ENCODE measurements around the gene B3GNT9.

B3GNT9 gene

GRCh38 chr16:67112591-67113399 is 38.0 kb downstream of the B3GNT9 start:
- no peak for DNase-seq (ENCODE audit: low read depth in 2 of 2)

- DNase-seq (ENCODE audit: low read depth in 2 of 2) = no peak
These were observed 38.8 kb downstream of the B3GNT9 start for GRCh38 chr16:67111951-67112444.

GRCh38 chr16:67109407-67110135 is 41.2 kb downstream of the B3GNT9 start, which contains the start of gene PHAF1:
TSS of gene PHAF1 (plus strand) at chr16:67109941. CDS start at chr16:67110176, 235 bp downstream.
- peak; percentile 88 to 93 for DNase-seq (ENCODE audit: low read depth in 2 of 2)

- DNase-seq (ENCODE audit: low read depth in 2 of 2) = no peak
These were observed 41.8 kb downstream of the B3GNT9 start for GRCh38 chr16:67108931-67109406.

- DNase-seq (ENCODE audit: low read depth in 2 of 2) = no peak
These were observed 42.3 kb downstream of the B3GNT9 start for GRCh38 chr16:67108489-67108888.

- no peak for DNase-seq (ENCODE audit: low read depth in 2 of 2)
These were observed 44.9 kb downstream of the B3GNT9 start for GRCh38 chr16:67105881-67106280.

- DNase-seq (ENCODE audit: low read depth in 2 of 2) = no peak
These were observed 45.6 kb downstream of the B3GNT9 start for GRCh38 chr16:67105246-67105645.

- no peak for DNase-seq (ENCODE audit: low read depth in 2 of 2)
These were observed 46.0 kb downstream of the B3GNT9 start for GRCh38 chr16:67104845-67105244.

GRCh38 chr16:67104061-67104460 is 46.7 kb downstream of the B3GNT9 start:
- DNase-seq (ENCODE audit: low read depth in 2 of 2) = no peak

- no peak for DNase-seq (ENCODE audit: low read depth in 2 of 2)
These were observed 49.3 kb downstream of the B3GNT9 start for GRCh38 chr16:67101311-67102082.

- no peak for DNase-seq (ENCODE audit: low read depth in 2 of 2)
These were observed 50.1 kb downstream of the B3GNT9 start for GRCh38 chr16:67100569-67101310.

GRCh38 chr16:67098599-67098998 is 52.2 kb downstream of the B3GNT9 start:
- DNase-seq (ENCODE audit: low read depth in 2 of 2) = no peak
